HCT116 (cell line): ENCODE data around the gene GCNT1.

Experiments
- EZH2 ChIP-seq: fragments of 200-600 bp; sonication (generic); IDR thresholded peaks from 2 replicates; pipeline ENCODE4 v1.6.1; 2017; ENCODE audit warnings: antibody characterized with exemption, mixed run types
- JUND ChIP-seq: IDR thresholded peaks from 2 replicates; pipeline ENCODE4 v1.6.1; 2012
- POLR2A ChIP-seq: IDR thresholded peaks from 2 replicates; pipeline ENCODE4 v1.7.0; 2011; ENCODE audit warnings: borderline replicate concordance; ENCODE audit not compliant: insufficient read depth, insufficient read length; ENCODE audit errors: extremely low read depth
- POLR2AphosphoS5 ChIP-seq: IDR thresholded peaks from 2 replicates; pipeline ENCODE4 v1.6.1; 2011; ENCODE audit warnings: mild to moderate bottlenecking, low read depth, low read length, moderate library complexity
- RAD21 ChIP-seq: IDR thresholded peaks from 2 replicates; pipeline ENCODE4 v1.6.1; 2012; ENCODE audit warnings: low read depth, mild to moderate bottlenecking
- TCF7L2 ChIP-seq: IDR thresholded peaks from 2 replicates; pipeline ENCODE4 v1.7.0; 2011; ENCODE audit warnings: borderline replicate concordance, inconsistent platforms; ENCODE audit not compliant: insufficient read depth, insufficient read length; ENCODE audit errors: extremely low read depth
- TF ChIP-seq, protein P1 (sequence below): IDR thresholded peaks from 2 replicates; pipeline ENCODE4 v1.6.1; 2012
- TF ChIP-seq, protein P2 (sequence below), 3 experiments: fragments of 200-600 bp in 1 of 3; sonication (generic) in 1 of 3; IDR thresholded peaks in 2 of 3; conservative IDR thresholded peaks in 1 of 3; 2 replicates each; pipeline ENCODE4 v1.5.1; 2012 to 2017; ENCODE audit warnings: low read depth in 2 of 3, low read length in 2 of 3, antibody characterized with exemption in 1 of 3, borderline replicate concordance in 1 of 3, control low read depth in 1 of 3, mild to moderate bottlenecking in 1 of 3, mixed read lengths in 1 of 3, mixed run types in 1 of 3, moderate library complexity in 1 of 3; ENCODE audit not compliant: insufficient read depth in 1 of 3

DNA sequence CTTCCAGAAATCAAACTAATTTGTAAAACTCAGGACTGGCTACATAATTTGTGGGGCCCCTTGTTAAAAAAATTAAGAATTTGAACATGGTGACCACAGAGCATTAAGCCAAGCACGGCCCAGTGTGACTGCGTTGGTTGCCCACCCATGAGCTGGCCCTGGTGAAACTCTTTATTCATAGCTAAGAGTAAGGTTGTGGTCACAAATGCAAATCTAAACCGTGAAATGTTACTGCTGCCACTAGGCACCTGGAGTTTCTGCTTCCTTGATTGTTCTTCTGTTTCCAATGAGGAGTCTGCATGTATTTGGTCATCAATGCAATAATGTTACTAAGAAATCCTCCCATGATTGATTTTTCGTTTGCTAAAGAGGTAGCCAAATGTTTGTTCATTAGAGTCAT, 4.2 kb downstream of the GCNT1 start:
- TF ChIP-seq POLR2A (no peak), TCF7L2 (no peak), RAD21 (no peak), JUND (no peak), POLR2AphosphoS5 (no peak), EZH2 (no peak)
- TF ChIP-seq, protein P1, sequence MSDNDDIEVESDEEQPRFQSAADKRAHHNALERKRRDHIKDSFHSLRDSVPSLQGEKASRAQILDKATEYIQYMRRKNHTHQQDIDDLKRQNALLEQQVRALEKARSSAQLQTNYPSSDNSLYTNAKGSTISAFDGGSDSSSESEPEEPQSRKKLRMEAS, result no peak
- TF ChIP-seq, protein P2, sequence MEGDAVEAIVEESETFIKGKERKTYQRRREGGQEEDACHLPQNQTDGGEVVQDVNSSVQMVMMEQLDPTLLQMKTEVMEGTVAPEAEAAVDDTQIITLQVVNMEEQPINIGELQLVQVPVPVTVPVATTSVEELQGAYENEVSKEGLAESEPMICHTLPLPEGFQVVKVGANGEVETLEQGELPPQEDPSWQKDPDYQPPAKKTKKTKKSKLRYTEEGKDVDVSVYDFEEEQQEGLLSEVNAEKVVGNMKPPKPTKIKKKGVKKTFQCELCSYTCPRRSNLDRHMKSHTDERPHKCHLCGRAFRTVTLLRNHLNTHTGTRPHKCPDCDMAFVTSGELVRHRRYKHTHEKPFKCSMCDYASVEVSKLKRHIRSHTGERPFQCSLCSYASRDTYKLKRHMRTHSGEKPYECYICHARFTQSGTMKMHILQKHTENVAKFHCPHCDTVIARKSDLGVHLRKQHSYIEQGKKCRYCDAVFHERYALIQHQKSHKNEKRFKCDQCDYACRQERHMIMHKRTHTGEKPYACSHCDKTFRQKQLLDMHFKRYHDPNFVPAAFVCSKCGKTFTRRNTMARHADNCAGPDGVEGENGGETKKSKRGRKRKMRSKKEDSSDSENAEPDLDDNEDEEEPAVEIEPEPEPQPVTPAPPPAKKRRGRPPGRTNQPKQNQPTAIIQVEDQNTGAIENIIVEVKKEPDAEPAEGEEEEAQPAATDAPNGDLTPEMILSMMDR (IDR thresholded peaks at IDR 0.05 in 2 of 3, conservative IDR thresholded peaks at IDR 0.05 in 1 of 3; ENCODE audit: borderline replicate concordance in 1 of 3, insufficient read depth in 1 of 3, low read depth in 2 of 3, low read length in 2 of 3), result no peak
